Panc1 (cell line): ENCODE data around the gene OXCT1. TPM values are rescaled to one million over a fixed set of nuclear protein-coding genes. Genes with fewer than 3 reads are reported as not detected.

Experiments
- ATAC-seq: fragments of 200-7000 bp; cut with Tn5 transposase; 2 replicates; pipeline ENCODE4 v1.9.1; 2020; ENCODE audit warnings: mild to moderate bottlenecking, moderate library complexity
- BruUV-seq: library from RNA; stranded (reverse); fragments of 400-500 nt; replicated peaks from 2 replicates; lab custom pipeline; 2021; lab: Mats Ljungman, UMichigan
- CTCF ChIA-PET: fragments of 300-600 bp; sonication (Branson Sonifier 250); formaldehyde crosslinking; loops from one replicate; lab custom pipeline; 2022; ENCODE audit warnings: antibody characterized with exemption; lab: Charles Lee
- POLR2A ChIA-PET: fragments of 300-600 bp; sonication (Branson Sonifier 250); formaldehyde crosslinking; loops from one replicate; lab custom pipeline; 2022; ENCODE audit warnings: antibody characterized with exemption; lab: Charles Lee
- DNase-seq: peaks from one replicate; pipeline ENCODE4 v3.0.0-alpha.2; 2010; ENCODE audit warnings: low read depth, low spot score
- H3K27ac ChIP-seq: 2 replicates; pipeline ENCODE4 v1.5.1; 2011; ENCODE audit warnings: mild to moderate bottlenecking, low read length, inconsistent platforms
- H3K27me3 ChIP-seq: fragments of 200-500 bp; sonication (Bioruptor generic); 2 replicates; pipeline ENCODE4 v1.6.0; 2014; ENCODE audit warnings: low read length, inconsistent platforms; ENCODE audit not compliant: control insufficient read depth, insufficient read depth
- H3K36me3 ChIP-seq: fragments of 200-500 bp; sonication (Bioruptor generic); 2 replicates; pipeline ENCODE4 v1.5.1; 2014; ENCODE audit warnings: inconsistent platforms, mild to moderate bottlenecking, low read length, moderate library complexity; ENCODE audit not compliant: control insufficient read depth, insufficient read depth
- H3K4me1 ChIP-seq: 2 replicates; pipeline ENCODE4 v1.5.1; 2011; ENCODE audit warnings: inconsistent platforms, mild to moderate bottlenecking, low read length, moderate library complexity; ENCODE audit not compliant: control insufficient read depth, insufficient read depth
- H3K4me3 ChIP-seq, 2 experiments: 2 replicates each; pipeline ENCODE4 v1.5.1; 2011 to 2012; ENCODE audit warnings: low read depth in 2 of 2, low read length in 2 of 2, mild to moderate bottlenecking in 2 of 2, inconsistent platforms in 1 of 2, moderate library complexity in 1 of 2
- H3K9me3 ChIP-seq: fragments of 200-500 bp; sonication (Bioruptor generic); 2 replicates; pipeline ENCODE4 v1.5.1; 2014; ENCODE audit warnings: low read depth, mild to moderate bottlenecking, inconsistent platforms, low read length, moderate library complexity; ENCODE audit not compliant: control insufficient read depth, insufficient read depth
- POLR2AphosphoS5 ChIP-seq: IDR thresholded peaks from 2 replicates; pipeline ENCODE4 v1.6.1; 2012; ENCODE audit warnings: mild to moderate bottlenecking, low read depth, low read length, moderate library complexity
- SIN3A ChIP-seq: IDR thresholded peaks from 2 replicates; pipeline ENCODE4 v1.6.1; 2012; ENCODE audit warnings: low read depth, mild to moderate bottlenecking, low read length, moderate library complexity, borderline replicate concordance; ENCODE audit not compliant: insufficient read depth
- TCF7L2 ChIP-seq: IDR thresholded peaks from 2 replicates; pipeline ENCODE4 v1.6.1; 2011; ENCODE audit warnings: mild to moderate bottlenecking, low read depth, low read length, inconsistent platforms
- in situ Hi-C: cut with HindIII; loops from 2 replicates; pipeline ENCODE4 v1.10.0; 2016; ENCODE audit warnings: low sequenced_read_pairs, low pct_unique_long_range_greater_than_20kb
- intact Hi-C: fragments of 100-400 bp; cut with micrococcal nuclease; formaldehyde crosslinking; loops from one replicate; pipeline ENCODE4 v1.10.0; 2022; ENCODE audit not compliant: unreplicated experiment
- total RNA-seq: library from RNA; stranded (reverse); gene quantifications from one replicate; pipeline ENCODE4 v1.2.1, GENCODE V29; 2021; ENCODE audit not compliant: unreplicated experiment
- TF ChIP-seq, protein P1 (sequence below): fragments of 450-650 bp; IDR thresholded peaks from 2 replicates; pipeline ENCODE4 v1.5.1; 2017; ENCODE audit warnings: mild to moderate bottlenecking
- TF ChIP-seq, protein P2 (sequence below), 2 experiments: IDR thresholded peaks; 2 replicates each; pipeline ENCODE4 v1.6.1; 2011 to 2012; ENCODE audit warnings: low read depth in 2 of 2, control low read depth in 1 of 2, low read length in 1 of 2, mild to moderate bottlenecking in 1 of 2, moderate library complexity in 1 of 2; ENCODE audit not compliant: insufficient read depth in 1 of 2

OXCT1 gene
- total RNA-seq, 1 experiment from 2014 or later, result 10.5 TPM

DNA sequence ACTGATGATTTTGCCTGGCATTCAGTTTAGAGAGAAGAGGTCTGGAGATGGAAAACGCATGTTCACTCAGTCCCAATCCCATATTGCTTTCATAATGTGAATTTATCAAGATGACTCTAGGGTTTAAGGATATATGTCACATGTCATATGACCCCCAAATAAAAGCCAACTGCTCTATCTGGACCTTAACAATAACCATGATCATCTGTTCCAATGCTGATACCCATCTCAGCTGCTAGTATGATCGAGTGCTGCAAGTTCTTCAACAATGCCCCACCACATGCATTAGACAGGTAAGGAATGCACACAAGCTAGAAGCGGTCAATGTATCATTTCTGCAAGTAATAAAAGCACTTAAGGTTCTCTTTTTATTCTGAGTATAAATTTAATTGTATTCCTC lies 91.8 kb downstream of the OXCT1 start:
- CTCF ChIA-PET, result no interaction called here
- H3K4me3 ChIP-seq, result no peak overlapping the region
- H3K27ac ChIP-seq, result no peak overlapping the region
- no peaks in the 10 kb centered on the region for H3K36me3 ChIP-seq
- intact Hi-C loops, result no loop called here
- no peak for DNase-seq
- H3K4me1 ChIP-seq, result no peaks in the 10 kb centered on the region
- no peaks in the 10 kb centered on the region for H3K9me3 ChIP-seq
- BruUV-seq, result no TSS peak
- ATAC-seq, result no peak
- in situ Hi-C loops, result no loop called here
- POLR2A ChIA-PET, result no interaction called here
- H3K27me3 ChIP-seq, result no peaks in the 10 kb centered on the region
- TF ChIP-seq SIN3A (no peak), POLR2AphosphoS5 (no peak), TCF7L2 (no peak)
- TF ChIP-seq, protein P1, sequence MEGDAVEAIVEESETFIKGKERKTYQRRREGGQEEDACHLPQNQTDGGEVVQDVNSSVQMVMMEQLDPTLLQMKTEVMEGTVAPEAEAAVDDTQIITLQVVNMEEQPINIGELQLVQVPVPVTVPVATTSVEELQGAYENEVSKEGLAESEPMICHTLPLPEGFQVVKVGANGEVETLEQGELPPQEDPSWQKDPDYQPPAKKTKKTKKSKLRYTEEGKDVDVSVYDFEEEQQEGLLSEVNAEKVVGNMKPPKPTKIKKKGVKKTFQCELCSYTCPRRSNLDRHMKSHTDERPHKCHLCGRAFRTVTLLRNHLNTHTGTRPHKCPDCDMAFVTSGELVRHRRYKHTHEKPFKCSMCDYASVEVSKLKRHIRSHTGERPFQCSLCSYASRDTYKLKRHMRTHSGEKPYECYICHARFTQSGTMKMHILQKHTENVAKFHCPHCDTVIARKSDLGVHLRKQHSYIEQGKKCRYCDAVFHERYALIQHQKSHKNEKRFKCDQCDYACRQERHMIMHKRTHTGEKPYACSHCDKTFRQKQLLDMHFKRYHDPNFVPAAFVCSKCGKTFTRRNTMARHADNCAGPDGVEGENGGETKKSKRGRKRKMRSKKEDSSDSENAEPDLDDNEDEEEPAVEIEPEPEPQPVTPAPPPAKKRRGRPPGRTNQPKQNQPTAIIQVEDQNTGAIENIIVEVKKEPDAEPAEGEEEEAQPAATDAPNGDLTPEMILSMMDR, result no peak
- TF ChIP-seq, protein P2, sequence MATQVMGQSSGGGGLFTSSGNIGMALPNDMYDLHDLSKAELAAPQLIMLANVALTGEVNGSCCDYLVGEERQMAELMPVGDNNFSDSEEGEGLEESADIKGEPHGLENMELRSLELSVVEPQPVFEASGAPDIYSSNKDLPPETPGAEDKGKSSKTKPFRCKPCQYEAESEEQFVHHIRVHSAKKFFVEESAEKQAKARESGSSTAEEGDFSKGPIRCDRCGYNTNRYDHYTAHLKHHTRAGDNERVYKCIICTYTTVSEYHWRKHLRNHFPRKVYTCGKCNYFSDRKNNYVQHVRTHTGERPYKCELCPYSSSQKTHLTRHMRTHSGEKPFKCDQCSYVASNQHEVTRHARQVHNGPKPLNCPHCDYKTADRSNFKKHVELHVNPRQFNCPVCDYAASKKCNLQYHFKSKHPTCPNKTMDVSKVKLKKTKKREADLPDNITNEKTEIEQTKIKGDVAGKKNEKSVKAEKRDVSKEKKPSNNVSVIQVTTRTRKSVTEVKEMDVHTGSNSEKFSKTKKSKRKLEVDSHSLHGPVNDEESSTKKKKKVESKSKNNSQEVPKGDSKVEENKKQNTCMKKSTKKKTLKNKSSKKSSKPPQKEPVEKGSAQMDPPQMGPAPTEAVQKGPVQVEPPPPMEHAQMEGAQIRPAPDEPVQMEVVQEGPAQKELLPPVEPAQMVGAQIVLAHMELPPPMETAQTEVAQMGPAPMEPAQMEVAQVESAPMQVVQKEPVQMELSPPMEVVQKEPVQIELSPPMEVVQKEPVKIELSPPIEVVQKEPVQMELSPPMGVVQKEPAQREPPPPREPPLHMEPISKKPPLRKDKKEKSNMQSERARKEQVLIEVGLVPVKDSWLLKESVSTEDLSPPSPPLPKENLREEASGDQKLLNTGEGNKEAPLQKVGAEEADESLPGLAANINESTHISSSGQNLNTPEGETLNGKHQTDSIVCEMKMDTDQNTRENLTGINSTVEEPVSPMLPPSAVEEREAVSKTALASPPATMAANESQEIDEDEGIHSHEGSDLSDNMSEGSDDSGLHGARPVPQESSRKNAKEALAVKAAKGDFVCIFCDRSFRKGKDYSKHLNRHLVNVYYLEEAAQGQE (IDR thresholded peaks at IDR 0.05; ENCODE audit: insufficient read depth in 1 of 2, low read depth in 2 of 2, low read length in 1 of 2), result no peak

DNA sequence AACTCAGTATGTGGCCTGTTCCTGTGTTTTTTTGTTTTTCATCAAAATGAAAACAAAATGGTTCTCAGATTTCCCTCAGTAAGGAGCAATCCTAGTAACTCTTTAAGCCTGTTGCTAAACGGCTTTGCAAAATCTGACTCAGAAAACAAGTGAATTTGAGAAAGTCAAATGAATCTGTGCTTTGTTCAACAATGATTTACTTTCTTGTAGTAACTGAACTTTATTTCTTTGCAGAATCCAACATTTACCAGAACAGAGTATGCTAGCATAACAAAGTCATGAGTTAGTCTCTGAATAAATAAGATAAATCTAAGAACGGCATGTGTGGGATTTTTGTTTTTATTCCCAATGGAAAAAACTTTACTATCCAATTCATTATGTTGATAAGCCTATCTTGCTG lies 93.8 kb downstream of the OXCT1 start:
- in situ Hi-C loops, result no loop called here
- TF ChIP-seq SIN3A, result no peak
- TF ChIP-seq, protein P2 (IDR thresholded peaks at IDR 0.05; ENCODE audit: insufficient read depth in 1 of 2, low read depth in 2 of 2, low read length in 1 of 2), result no peak
- TF ChIP-seq, protein P1, result no peak
- no peak for TF ChIP-seq TCF7L2
- TF ChIP-seq POLR2AphosphoS5, result no peak
- ATAC-seq (no peak), DNase-seq (no peak)
- Histone ChIP-seq H3K9me3 (no peaks in the 10 kb centered on the region), H3K36me3 (no peaks in the 10 kb centered on the region), H3K4me1 (no peaks in the 10 kb centered on the region), H3K4me3 (no peak overlapping the region), H3K27me3 (no peaks in the 10 kb centered on the region), H3K27ac (no peak overlapping the region)
- POLR2A ChIA-PET, result no interaction called here
- intact Hi-C loops, result no loop called here
- BruUV-seq, result no TSS peak
- CTCF ChIA-PET, result no interaction called here
